SK-N-SH (cell line): ENCODE results near the gene AANAT. TPM values are rescaled to one million over a fixed set of nuclear protein-coding genes. Genes with fewer than 3 reads are reported as not detected.

Source experiments
- CTCF ChIA-PET: fragments of 300-600, 350-600 bp; formaldehyde crosslinking; extraction: SDS; loops from one replicate; lab custom pipeline; 2021; lab: Yijun Ruan, JAX
- POLR2A ChIA-PET: fragments of 350-600 bp; sonication (Branson Sonifier 250); formaldehyde crosslinking; extraction: SDS; loops from one replicate; lab custom pipeline; 2020; ENCODE audit warnings: antibody characterized with exemption, inconsistent platforms; lab: Yijun Ruan, JAX
- DNase-seq: peaks from one replicate; pipeline ENCODE4 v3.0.0; 2012
- H2AFZ ChIP-seq: fragments of 200-600 bp; sonication (generic); 2 replicates; pipeline ENCODE4 v1.8.1; 2016; ENCODE audit warnings: antibody characterized with exemption, mild to moderate bottlenecking, low read depth
- H3F3A ChIP-seq: fragments of 200-600 bp; sonication (generic); replicated peaks from 2 replicates; pipeline ENCODE3; 2016; ENCODE audit warnings: antibody characterized with exemption, mild to moderate bottlenecking; ENCODE audit not compliant: insufficient read depth
- H3K27ac ChIP-seq, 2 experiments: fragments of 200-500 bp in 1 of 2; fragments of 200-600 bp in 1 of 2; sonication (Bioruptor generic) in 1 of 2; sonication (generic), shearing (Covaris generic) in 1 of 2; 2 replicates each; pipeline versions ENCODE4 v1.5.1 to v1.6.1; 2014 to 2016; ENCODE audit warnings: low read depth in 2 of 2, inconsistent platforms in 1 of 2, low read length in 1 of 2, mild to moderate bottlenecking in 1 of 2, mixed read lengths in 1 of 2
- H3K27me3 ChIP-seq: fragments of 200-600 bp; sonication (generic), shearing (Covaris generic); 2 replicates; pipeline ENCODE4 v1.6.1; 2016; ENCODE audit warnings: mixed run types; ENCODE audit not compliant: insufficient read depth
- H3K36me3 ChIP-seq, 2 experiments: fragments of 200-500 bp in 1 of 2; fragments of 200-600 bp in 1 of 2; sonication (Bioruptor generic) in 1 of 2; sonication (generic) in 1 of 2; replicated peaks in 1 of 2; 2 replicates each; pipeline versions ENCODE3 to v1.5.1; 2014 to 2016; ENCODE audit warnings: low read length in 1 of 2, mild to moderate bottlenecking in 1 of 2; ENCODE audit not compliant: insufficient read depth in 2 of 2, control insufficient read depth in 1 of 2
- H3K4me1 ChIP-seq, 2 experiments: fragments of 200-500 bp in 1 of 2; fragments of 200-600 bp in 1 of 2; sonication (Bioruptor generic) in 1 of 2; sonication (generic), shearing (Covaris generic) in 1 of 2; 2 replicates each; pipeline versions ENCODE4 v1.5.1 to v1.6.1; 2014 to 2016; ENCODE audit warnings: low read depth in 1 of 2, low read length in 1 of 2, mixed run types in 1 of 2; ENCODE audit not compliant: insufficient read depth in 2 of 2, control insufficient read depth in 1 of 2
- H3K4me2 ChIP-seq: fragments of 200-600 bp; sonication (generic), shearing (Covaris generic); 2 replicates; pipeline ENCODE4 v1.6.1; 2017; ENCODE audit warnings: mixed run types
- H3K4me3 ChIP-seq, 2 experiments: fragments of 200-500 bp in 1 of 2; fragments of 200-600 bp in 1 of 2; sonication (Bioruptor generic) in 1 of 2; sonication (generic), shearing (Covaris generic) in 1 of 2; 2 replicates each; pipeline versions ENCODE4 v1.5.1 to v1.8.1; 2014 to 2016; ENCODE audit warnings: low read depth in 2 of 2, inconsistent platforms in 1 of 2, low read length in 1 of 2, mild to moderate bottlenecking in 1 of 2, mixed read lengths in 1 of 2, moderate library complexity in 1 of 2
- H3K79me2 ChIP-seq: fragments of 200-600 bp; sonication (generic); 2 replicates; pipeline ENCODE4 v1.8.1; 2017; ENCODE audit warnings: mild to moderate bottlenecking; ENCODE audit not compliant: insufficient read depth
- H3K9ac ChIP-seq: fragments of 200-600 bp; sonication (generic); 2 replicates; pipeline ENCODE4 v1.6.1; 2017; ENCODE audit warnings: mixed run types
- H3K9me2 ChIP-seq: fragments of 200-600 bp; sonication (generic); 2 replicates; pipeline ENCODE4 v1.6.1; 2017; ENCODE audit warnings: mixed run types
- H3K9me3 ChIP-seq: fragments of 200-600 bp; sonication (generic); 2 replicates; pipeline ENCODE4 v1.6.1; 2017; ENCODE audit warnings: mixed run types, mild to moderate bottlenecking, moderate library complexity
- H4K20me1 ChIP-seq: fragments of 200-600 bp; sonication (generic); 2 replicates; pipeline ENCODE4 v1.6.1; 2017; ENCODE audit warnings: mild to moderate bottlenecking, mixed run types; ENCODE audit not compliant: insufficient read depth
- CHD2 ChIP-seq: fragments of 150-350 bp; IDR thresholded peaks from 2 replicates; pipeline ENCODE4 v1.6.1; 2018; ENCODE audit warnings: low read length; ENCODE audit not compliant: partially characterized antibody
- CTCF ChIP-seq: fragments of 200-600 bp; sonication (generic); IDR thresholded peaks from 2 replicates; pipeline ENCODE4 v1.6.1; 2017; ENCODE audit warnings: antibody characterized with exemption, mild to moderate bottlenecking, moderate library complexity
- ELF1 ChIP-seq: IDR thresholded peaks from 2 replicates; pipeline ENCODE4 v1.4.0; 2012
- FOSL2 ChIP-seq: IDR thresholded peaks from 2 replicates; pipeline ENCODE4 v1.4.0; 2012; ENCODE audit warnings: low read depth, mild to moderate bottlenecking, moderate library complexity, borderline replicate concordance
- GABPA ChIP-seq: IDR thresholded peaks from 2 replicates; pipeline ENCODE4 v1.4.0; 2012; ENCODE audit warnings: low read depth, mild to moderate bottlenecking
- IRF3 ChIP-seq: fragments of 150-350 bp; IDR thresholded peaks from 2 replicates; pipeline ENCODE4 v1.6.1; 2016; ENCODE audit warnings: mild to moderate bottlenecking, low read depth, low read length
- MEF2A ChIP-seq: IDR thresholded peaks from 2 replicates; pipeline ENCODE4 v1.4.0; 2012; ENCODE audit warnings: low read depth, borderline replicate concordance
- NRF1 ChIP-seq: IDR thresholded peaks from 2 replicates; pipeline ENCODE4 v1.6.1; 2012; ENCODE audit warnings: low read depth, mild to moderate bottlenecking, low read length
- PBX3 ChIP-seq: IDR thresholded peaks from 2 replicates; pipeline ENCODE4; 2012
- POLR2AphosphoS5 ChIP-seq: IDR thresholded peaks from 2 replicates; pipeline ENCODE4 v1.6.1; 2012; ENCODE audit warnings: low read depth, low read length
- RAD21 ChIP-seq: IDR thresholded peaks from 2 replicates; pipeline ENCODE4 v1.6.1; 2012; ENCODE audit warnings: mild to moderate bottlenecking, low read length
- RCOR1 ChIP-seq: fragments of 150-350 bp; IDR thresholded peaks from 2 replicates; pipeline ENCODE4 v1.6.1; 2017; ENCODE audit warnings: antibody characterized with exemption, low read length
- RXRA ChIP-seq: IDR thresholded peaks from 2 replicates; pipeline ENCODE4 v1.4.0; 2012; ENCODE audit warnings: low read depth, mild to moderate bottlenecking, borderline replicate concordance
- SMC3 ChIP-seq: IDR thresholded peaks from 2 replicates; pipeline ENCODE4 v1.6.1; 2012; ENCODE audit warnings: low read depth, low read length, improper control_type of control experiment
- TCF12 ChIP-seq: IDR thresholded peaks from 2 replicates; pipeline ENCODE4 v1.4.0; 2012
- TEAD4 ChIP-seq: IDR thresholded peaks from 2 replicates; pipeline ENCODE4 v1.4.0; 2012; ENCODE audit warnings: mild to moderate bottlenecking, borderline replicate concordance; ENCODE audit not compliant: insufficient read depth
- YY1 ChIP-seq: IDR thresholded peaks from 2 replicates; pipeline ENCODE4 v1.4.0; 2012; ENCODE audit warnings: low read depth, mild to moderate bottlenecking
- WGBS: methylation state at CpG from one replicate; pipeline ENCODE4 v1.1.6; 2017; ENCODE audit warnings: low lambda C conversion rate; 5-methylcytosine and 5-hydroxymethylcytosine counted together
- polyA plus RNA-seq, 3 experiments: library from polyadenylated mRNA; depleted of rRNA; stranded (reverse); fragments of >200 nt; gene quantifications; 2 replicates each; pipeline ENCODE4 v1.2.3, GENCODE V29; 2012
- TF ChIP-seq, protein P1 (sequence below): IDR thresholded peaks from 2 replicates; pipeline ENCODE4 v1.4.0; 2012; ENCODE audit warnings: low read depth, borderline replicate concordance
- TF ChIP-seq, protein P2 (sequence below): IDR thresholded peaks from 2 replicates; pipeline ENCODE4 v1.4.0; 2012; ENCODE audit warnings: low read depth, borderline replicate concordance
- TF ChIP-seq, protein P3 (sequence below): fragments of 150-350 bp; IDR thresholded peaks from 2 replicates; pipeline ENCODE4 v1.6.1; 2017; ENCODE audit warnings: antibody characterized with exemption, low read length, low read depth, borderline replicate concordance

AANAT gene
- polyA plus RNA-seq, 1 of the 3 experiments (the other 2 are of a cell fraction): 0.26 TPM

- no peak overlapping the region for H3K9ac ChIP-seq
- H3K36me3 ChIP-seq: peaks cover 0 to 2% of the 10 kb centered on the region in 2 experiments
- H2AFZ ChIP-seq: no peak overlapping the region
- no peak overlapping the region for H3K4me2 ChIP-seq
- no peak for DNase-seq
- CTCF ChIA-PET: interaction anchor here (52.1 to 56.8 kb wide), 2 partner anchors 5 to 9 kb away, joined by 1687 read pairs; partner anchors contain the start of genes AANAT, RHBDF2 and UBE2O
- H3F3A ChIP-seq: peaks cover 8% of the 10 kb centered on the region
- no peaks in the 10 kb centered on the region for H4K20me1 ChIP-seq
- H3K9me2 ChIP-seq: no peaks in the 10 kb centered on the region
- no peak overlapping the region for H3K4me3 ChIP-seq
- no peaks in the 10 kb centered on the region for H3K4me1 ChIP-seq
- POLR2A ChIA-PET: no interaction called here
- TF ChIP-seq TEAD4: no peak
- TF ChIP-seq ELF1: no peak
- TF ChIP-seq NRF1: no peak
- no peak for TF ChIP-seq CHD2
- no peak for TF ChIP-seq TCF12
- no peak for TF ChIP-seq POLR2AphosphoS5
- no peak for TF ChIP-seq RXRA
- no peak for TF ChIP-seq CTCF
- TF ChIP-seq MEF2A: no peak
- TF ChIP-seq PBX3: no peak
- TF ChIP-seq, protein P1, sequence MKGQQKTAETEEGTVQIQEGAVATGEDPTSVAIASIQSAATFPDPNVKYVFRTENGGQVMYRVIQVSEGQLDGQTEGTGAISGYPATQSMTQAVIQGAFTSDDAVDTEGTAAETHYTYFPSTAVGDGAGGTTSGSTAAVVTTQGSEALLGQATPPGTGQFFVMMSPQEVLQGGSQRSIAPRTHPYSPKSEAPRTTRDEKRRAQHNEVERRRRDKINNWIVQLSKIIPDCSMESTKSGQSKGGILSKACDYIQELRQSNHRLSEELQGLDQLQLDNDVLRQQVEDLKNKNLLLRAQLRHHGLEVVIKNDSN: no peak
- H3K27me3 ChIP-seq: no peaks in the 10 kb centered on the region
- no peaks in the 10 kb centered on the region for H3K79me2 ChIP-seq
- no peaks in the 10 kb centered on the region for H3K9me3 ChIP-seq
- WGBS: 91% methylated on average over 11 of the region's 11 CpGs
- H3K27ac ChIP-seq: no peak overlapping the region
Observed at GRCh38 chr17:76484228-76484725, 16.9 kb downstream of the AANAT start.

GRCh38 chr17:76485569-76485968 is 18.2 kb downstream of the AANAT start:
- Histone ChIP-seq H3K9ac (no peak overlapping the region), H3K4me1 (no peaks in the 10 kb centered on the region; a peak in 1 of 4 replicates), H3K27ac (no peak overlapping the region), H2AFZ (no peak overlapping the region), H3K79me2 (no peaks in the 10 kb centered on the region), H3K9me3 (no peaks in the 10 kb centered on the region), H3K4me2 (no peak overlapping the region), H3K27me3 (no peaks in the 10 kb centered on the region), H4K20me1 (no peaks in the 10 kb centered on the region), H3K36me3 (peaks cover 0 to 2% of the 10 kb centered on the region in 2 experiments), H3K9me2 (no peaks in the 10 kb centered on the region), H3K4me3 (no peak overlapping the region), H3F3A (peaks cover 8% of the 10 kb centered on the region)
- no peak for DNase-seq
- WGBS: 90% methylated on average over 11 of the region's 11 CpGs
- ChIA-PET POLR2A (interaction anchor here (0.7 kb wide), 1 partner anchor 8 kb away, joined by 4 read pairs; no protein-coding TSS in a partner anchor), CTCF (interaction anchor here (1.0 to 56.8 kb wide), 4 partner anchors 4 to 61 kb away, joined by 4 to 1687 read pairs (median 846); partner anchors contain the start of genes AANAT, RHBDF2 and UBE2O)
- TF ChIP-seq FOSL2 (no peak), TCF12 (no peak), IRF3 (no peak), RCOR1 (no peak), ELF1 (no peak), CHD2 (no peak), YY1 (no peak), SMC3 (no peak), GABPA (no peak), RAD21 (no peak)
- TF ChIP-seq, protein P2, sequence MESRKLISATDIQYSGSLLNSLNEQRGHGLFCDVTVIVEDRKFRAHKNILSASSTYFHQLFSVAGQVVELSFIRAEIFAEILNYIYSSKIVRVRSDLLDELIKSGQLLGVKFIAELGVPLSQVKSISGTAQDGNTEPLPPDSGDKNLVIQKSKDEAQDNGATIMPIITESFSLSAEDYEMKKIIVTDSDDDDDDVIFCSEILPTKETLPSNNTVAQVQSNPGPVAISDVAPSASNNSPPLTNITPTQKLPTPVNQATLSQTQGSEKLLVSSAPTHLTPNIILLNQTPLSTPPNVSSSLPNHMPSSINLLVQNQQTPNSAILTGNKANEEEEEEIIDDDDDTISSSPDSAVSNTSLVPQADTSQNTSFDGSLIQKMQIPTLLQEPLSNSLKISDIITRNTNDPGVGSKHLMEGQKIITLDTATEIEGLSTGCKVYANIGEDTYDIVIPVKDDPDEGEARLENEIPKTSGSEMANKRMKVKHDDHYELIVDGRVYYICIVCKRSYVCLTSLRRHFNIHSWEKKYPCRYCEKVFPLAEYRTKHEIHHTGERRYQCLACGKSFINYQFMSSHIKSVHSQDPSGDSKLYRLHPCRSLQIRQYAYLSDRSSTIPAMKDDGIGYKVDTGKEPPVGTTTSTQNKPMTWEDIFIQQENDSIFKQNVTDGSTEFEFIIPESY: no peak
- TF ChIP-seq, protein P3, sequence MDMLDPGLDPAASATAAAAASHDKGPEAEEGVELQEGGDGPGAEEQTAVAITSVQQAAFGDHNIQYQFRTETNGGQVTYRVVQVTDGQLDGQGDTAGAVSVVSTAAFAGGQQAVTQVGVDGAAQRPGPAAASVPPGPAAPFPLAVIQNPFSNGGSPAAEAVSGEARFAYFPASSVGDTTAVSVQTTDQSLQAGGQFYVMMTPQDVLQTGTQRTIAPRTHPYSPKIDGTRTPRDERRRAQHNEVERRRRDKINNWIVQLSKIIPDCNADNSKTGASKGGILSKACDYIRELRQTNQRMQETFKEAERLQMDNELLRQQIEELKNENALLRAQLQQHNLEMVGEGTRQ: no peak
